ENCODE measurements around the gene CLEC2A. TPM values are rescaled to one million over a fixed set of nuclear protein-coding genes. Genes with fewer than 3 reads are reported as not detected.

CLEC2A gene
- total and polyA plus RNA-seq, 2 donors (not counting 3 experiments of a cell fraction or from before 2014, with no cell fraction given): not detected

DNA sequence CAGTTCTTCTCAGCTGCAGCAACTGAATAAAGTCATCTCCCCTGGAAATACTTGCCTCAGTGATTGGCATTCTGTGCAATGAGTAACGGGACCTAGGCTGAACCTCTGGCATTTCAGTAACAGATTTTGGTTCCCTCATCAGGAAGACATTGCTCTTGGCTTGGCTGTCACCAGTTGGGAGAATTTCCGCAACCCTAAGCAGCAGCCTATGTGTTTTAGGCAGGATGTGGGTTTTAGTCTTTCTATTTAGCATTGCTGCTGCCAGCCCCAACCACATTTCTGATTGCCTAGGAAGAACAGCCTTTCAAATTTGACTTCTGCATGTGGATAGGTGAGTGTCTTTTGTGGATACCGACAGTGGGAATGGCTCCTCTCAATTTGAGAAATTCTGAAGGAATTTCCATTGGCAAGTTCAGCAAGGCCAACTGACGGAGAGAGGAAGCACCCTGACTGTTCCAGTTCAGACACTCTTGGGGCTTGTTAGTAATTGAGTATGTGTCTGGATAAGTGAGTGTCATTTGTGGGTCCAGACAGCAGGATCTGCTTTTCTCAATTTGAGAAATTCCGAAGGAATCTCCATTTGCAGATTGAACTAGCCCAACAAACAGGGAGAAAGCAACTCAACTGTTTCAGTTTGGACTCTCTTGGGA lies 19.0 kb upstream of the CLEC2A start:
- no peak for FAIRE-seq
- no peak overlapping the region for H3K4me2 ChIP-seq (ENCODE audit: insufficient read depth, low read length)
- ChIA-PET CTCF (no interaction called here), POLR2A (no interaction called here)
- peaks cover 7 to 11% of the 10 kb centered on the region in 2 experiments for H3K27me3 ChIP-seq (ENCODE audit: control insufficient read depth in 2 of 2, insufficient read depth in 2 of 2, low read length in 2 of 2)
- TF ChIP-seq FOS (IDR thresholded peaks at IDR 0.05; ENCODE audit: borderline replicate concordance, insufficient read depth, low read length) (no peak), EZH2 (IDR thresholded peaks at IDR 0.05; ENCODE audit: borderline replicate concordance, low read depth, low read length, severe bottlenecking) (no peak), CTCF (IDR thresholded peaks at IDR 0.05; ENCODE audit: extremely low read depth in 1 of 2, insufficient read depth in 1 of 2, low read depth in 1 of 2, low read length in 2 of 2) (no peak), GATA2 (IDR thresholded peaks at IDR 0.05; ENCODE audit: insufficient read depth, insufficient read length, low read depth, low read length) (no peak), JUN (IDR thresholded peaks at IDR 0.05; ENCODE audit: borderline replicate concordance, insufficient read depth, insufficient read length, low read depth) (no peak), POLR2A (IDR thresholded peaks at IDR 0.05; ENCODE audit: low read depth, low read length) (no peak), POLR2AphosphoS5 (IDR thresholded peaks at IDR 0.05; ENCODE audit: insufficient read depth, low read depth, low read length) (no peak), MYC (IDR thresholded peaks at IDR 0.05; ENCODE audit: low read depth, low read length) (no peak)
- TF ChIP-seq, protein P1, sequence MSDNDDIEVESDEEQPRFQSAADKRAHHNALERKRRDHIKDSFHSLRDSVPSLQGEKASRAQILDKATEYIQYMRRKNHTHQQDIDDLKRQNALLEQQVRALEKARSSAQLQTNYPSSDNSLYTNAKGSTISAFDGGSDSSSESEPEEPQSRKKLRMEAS (IDR thresholded peaks at IDR 0.05; ENCODE audit: insufficient read depth, insufficient read length): no peak
- intact Hi-C loops (cut with micrococcal nuclease) (no loop called here), dilution Hi-C loops (cut with MboI; ENCODE audit: extremely low pct_ligation_motif_present, low sequenced_read_pairs) (no loop called here)
- H3K4me1 ChIP-seq (ENCODE audit: control insufficient read depth, extremely low read depth, insufficient read depth, low read length): no peaks in the 10 kb centered on the region
- no peaks in the 10 kb centered on the region for H3K36me3 ChIP-seq (ENCODE audit: control insufficient read depth in 2 of 2, extremely low read depth in 1 of 2, insufficient read depth in 2 of 2, low read length in 2 of 2)
- no peak for DNase-seq (ENCODE audit: low read depth, low spot score)
- H3K27ac ChIP-seq (ENCODE audit: insufficient read depth, low read depth, low read length): no peak overlapping the region
- H3K9me3 ChIP-seq (replicated peaks; ENCODE audit: control insufficient read depth, insufficient read depth, low read length): no peaks in the 10 kb centered on the region
- no peaks in the 10 kb centered on the region for H4K20me1 ChIP-seq (replicated peaks; ENCODE audit: control insufficient read depth, extremely low read depth, insufficient read depth, low read length)
- no peak overlapping the region for H3K4me3 ChIP-seq (replicated peaks in 1 of 3; ENCODE audit: insufficient read depth in 1 of 3, low read depth in 1 of 3, low read length in 3 of 3)
- H3K9ac ChIP-seq (replicated peaks; ENCODE audit: extremely low read depth, insufficient read depth, low read length): no peak overlapping the region
- H3K9me1 ChIP-seq (replicated peaks; ENCODE audit: control insufficient read depth, extremely low read depth, insufficient read depth, low read length): no peaks in the 10 kb centered on the region
- no peak overlapping the region for H2AFZ ChIP-seq (ENCODE audit: low read depth, low read length)
- no peaks in the 10 kb centered on the region for H3K79me2 ChIP-seq (ENCODE audit: control insufficient read depth, insufficient read depth, low read length)
- BruUV-seq (replicated peaks): no TSS peak
